ENCODE measurements around the gene DDAH2. TPM values are rescaled to one million over a fixed set of nuclear protein-coding genes. Genes with fewer than 3 reads are reported as not detected.
A peak's percentile ranks its signal among the peaks of the same experiment; 100 is the strongest.

Gene DDAH2
- total and polyA plus RNA-seq, 12 donors, result 35.2 to 117 (median 54.2) TPM

- TF ChIP-seq CTCF (IDR thresholded peaks at IDR 0.05), result peak in 4 of 9 donors; percentile 21 to 35 (median 28)
- Histone ChIP-seq H3K9me3 (no peaks in the 10 kb centered on the region), H3K4me3 (peak overlapping the region; percentile 42 to 68 (median 58)), H3K4me1 (peaks cover 5 to 27% (median 22%) of the 10 kb centered on the region in 9 donors), H3K27me3 (no peaks in the 10 kb centered on the region), H3K27ac (peak overlapping the region in 9 of 10 donors; percentile 34 to 84 (median 66)), H3K36me3 (peaks cover 0 to 25% (median 0%) of the 10 kb centered on the region in 9 donors)
- intact Hi-C loops (cut with DNase I), result loop anchor here in 9 of 10 donors (2.0 to 10.0 kb wide), 12 partner anchors 46 to 276 kb away; partner anchors contain the start of genes CFB (in 1 of the 9), CLIC1 (in 1 of the 9), DDAH2 (in 1 of the 9) and NELFE (in 1 of the 9)
- DNase-seq, result peak in 1 of 2 donors; percentile 55
- peak; percentile 50 to 87 (median 76) for ATAC-seq
- WGBS, 2 donors, result 0 to 1% methylated on average over 40 of the region's 40 CpGs
Measured at GRCh38 chr6:31681135-31681671, 47.9 kb downstream of the DDAH2 start.

- H3K9me3 ChIP-seq, result no peaks in the 10 kb centered on the region
- DNase-seq (peak; percentile 79 to 86), ATAC-seq (peak; percentile 84 to 94 (median 92))
- WGBS, 2 donors, result 12 to 13% methylated on average over 17 of the region's 17 CpGs
- H3K36me3 ChIP-seq, result peaks cover 0 to 19% (median 0%) of the 10 kb centered on the region in 9 donors
- H3K27me3 ChIP-seq, result no peaks in the 10 kb centered on the region
- peak within 1 kb of the TSS; percentile 42 to 68 (median 58) for H3K4me3 ChIP-seq
- H3K27ac ChIP-seq, result peak within 1 kb of the TSS in 9 of 10 donors; percentile 34 to 84 (median 66)
- TF ChIP-seq CTCF (IDR thresholded peaks at IDR 0.05), result peak; percentile 46 to 87 (median 78)
- intact Hi-C loops (cut with DNase I), result loop anchor here in 9 of 10 donors (1.0 to 10.0 kb wide), 13 partner anchors 47 to 277 kb away; partner anchors contain the start of genes CFB (in 1 of the 9), CLIC1 (in 1 of the 9), DDAH2 (in 1 of the 9) and NELFE (in 1 of the 9)
- H3K4me1 ChIP-seq, result peaks cover 5 to 27% (median 22%) of the 10 kb centered on the region in 9 donors
Measured at GRCh38 chr6:31680226-31681134, 48.6 kb downstream of the DDAH2 start, which contains the start of gene LY6G5C. Gene LY6G5C, minus strand, starts transcription at chr6:31681067. Its CDS starts 694 bp downstream, at chr6:31680373.

GRCh38 chr6:31677955-31678354 lies 51.1 kb downstream of the DDAH2 start:
- WGBS, 2 donors, result 78% methylated on average over 8 of the region's 8 CpGs

More at GRCh38 chr6:31677955-31678354, 51.1 kb downstream of the DDAH2 start:
- no peak for DNase-seq
- intact Hi-C loops (cut with DNase I), result loop anchor here in 3 of 10 donors (5.0 to 10.0 kb wide), 3 partner anchors 159 to 274 kb away; partner anchors contain the start of gene CFB (in 1 of the 3)
- ATAC-seq, result no peak
- Histone ChIP-seq H3K9me3 (no peaks in the 10 kb centered on the region), H3K27me3 (no peaks in the 10 kb centered on the region), H3K4me3 (no peak overlapping the region), H3K4me1 (peaks cover 5 to 22% (median 17%) of the 10 kb centered on the region in 9 donors), H3K36me3 (peaks cover 0 to 27% (median 4%) of the 10 kb centered on the region in 9 donors), H3K27ac (no peak overlapping the region)
- no peak for TF ChIP-seq CTCF (IDR thresholded peaks at IDR 0.05)

Small RNA genes lying within 50 kb of the gene (microRNA-seq; reads per million reads assigned to microRNA genes)
- 0 to 0.51 reads per million in 2 donors for gene MIR4646

Other genes starting within 250 kb of the DDAH2 start
Only the 30 nearest of the 42 such genes appear.
- under 1 TPM in 2 of 10 donors, not detected in 8; 0.15 to 0.86 TPM for gene LTA, start 157.0 kb downstream of the DDAH2 start, total RNA-seq
- gene LTA, start 157.0 kb downstream of the DDAH2 start, polyA plus RNA-seq, result under 1 TPM; 0.06 to 0.44 TPM
- 1 to 10 TPM in 2 of 10 donors, under 1 TPM in 7, not detected in 1; 0.33 to 3.0 (median 0.61) TPM for gene TNF, start 153.7 kb downstream of the DDAH2 start, total RNA-seq
- gene TNF, start 153.7 kb downstream of the DDAH2 start, polyA plus RNA-seq, result under 1 TPM; 0.16 to 0.51 TPM
- 1 to 10 TPM in 3 of 10 donors, under 1 TPM in 6, not detected in 1; 0.26 to 10.0 (median 0.67) TPM for gene LTB, start 146.9 kb downstream of the DDAH2 start, total RNA-seq
- under 1 TPM; 0.51 to 0.65 TPM for gene LTB, start 146.9 kb downstream of the DDAH2 start, polyA plus RNA-seq
- gene LST1, start 143.0 kb downstream of the DDAH2 start, total RNA-seq, result 10 to 100 TPM in 1 of 10 donors, 1 to 10 TPM in 9; 2.6 to 35.6 (median 3.9) TPM
- 1 to 10 TPM; 6.5 to 8.7 TPM for gene LST1, start 143.0 kb downstream of the DDAH2 start, polyA plus RNA-seq
- gene NCR3, start 136.3 kb downstream of the DDAH2 start, total RNA-seq, result 1 to 10 TPM in 1 of 10 donors, under 1 TPM in 2, not detected in 7; 0.31 to 1.0 (median 0.33) TPM
- gene NCR3, start 136.3 kb downstream of the DDAH2 start, polyA plus RNA-seq, result not detected
- gene AIF1, start 114.1 kb downstream of the DDAH2 start, total RNA-seq, result 10 to 100 TPM in 3 of 10 donors, 1 to 10 TPM in 7; 2.8 to 62.1 (median 6.2) TPM
- gene AIF1, start 114.1 kb downstream of the DDAH2 start, polyA plus RNA-seq, result 10 to 100 TPM; 18.2 to 20.2 TPM
- 100 to 1,000 TPM in 4 of 10 donors, 10 to 100 TPM in 6; 83.9 to 105 (median 98.9) TPM for gene PRRC2A, start 108.6 kb downstream of the DDAH2 start, total RNA-seq
- 100 to 1,000 TPM in 1 of 2 donors, 10 to 100 TPM in 1; 93.4 to 179 TPM for gene PRRC2A, start 108.6 kb downstream of the DDAH2 start, polyA plus RNA-seq
- gene BAG6, start 76.6 kb downstream of the DDAH2 start, total RNA-seq, result 100 to 1,000 TPM; 262 to 347 (median 300) TPM
- gene BAG6, start 76.6 kb downstream of the DDAH2 start, polyA plus RNA-seq, result 100 to 1,000 TPM; 311 to 522 TPM
- gene APOM, start 73.4 kb downstream of the DDAH2 start, total RNA-seq, result 1 to 10 TPM; 1.8 to 3.9 (median 2.5) TPM
- gene APOM, start 73.4 kb downstream of the DDAH2 start, polyA plus RNA-seq, result 1 to 10 TPM; 3.2 to 7.4 TPM
- gene C6orf47, start 68.5 kb downstream of the DDAH2 start, total RNA-seq, result 10 to 100 TPM; 15.9 to 23.3 (median 18.0) TPM
- gene C6orf47, start 68.5 kb downstream of the DDAH2 start, polyA plus RNA-seq, result 10 to 100 TPM; 18.5 to 22.2 TPM
- 10 to 100 TPM; 14.5 to 23.8 (median 18.3) TPM for gene GPANK1, start 64.3 kb downstream of the DDAH2 start, total RNA-seq
- 10 to 100 TPM; 15.4 to 17.8 TPM for gene GPANK1, start 64.3 kb downstream of the DDAH2 start, polyA plus RNA-seq
- 100 to 1,000 TPM; 101 to 153 (median 115) TPM for gene CSNK2B, start 63.2 kb downstream of the DDAH2 start, total RNA-seq
- 100 to 1,000 TPM; 109 to 199 TPM for gene CSNK2B, start 63.2 kb downstream of the DDAH2 start, polyA plus RNA-seq
- gene LY6G5B, start 59.3 kb downstream of the DDAH2 start, total RNA-seq, result 1 to 10 TPM; 2.4 to 6.7 (median 3.8) TPM
- 1 to 10 TPM; 3.6 to 7.3 TPM for gene LY6G5B, start 59.3 kb downstream of the DDAH2 start, polyA plus RNA-seq
- gene LY6G5C, start 48.2 kb downstream of the DDAH2 start, total RNA-seq, result 1 to 10 TPM; 1.2 to 3.5 (median 1.9) TPM
- 1 to 10 TPM; 2.0 to 2.6 TPM for gene LY6G5C, start 48.2 kb downstream of the DDAH2 start, polyA plus RNA-seq
- 10 to 100 TPM; 24.3 to 40.3 (median 28.7) TPM for gene ABHD16A, start 26.0 kb downstream of the DDAH2 start, total RNA-seq
- gene ABHD16A, start 26.0 kb downstream of the DDAH2 start, polyA plus RNA-seq, result 10 to 100 TPM; 28.0 to 45.2 TPM
- gene LY6G6F, start 22.4 kb downstream of the DDAH2 start, total RNA-seq, result not detected
- gene LY6G6F, start 22.4 kb downstream of the DDAH2 start, polyA plus RNA-seq, result not detected
- not detected for gene LY6G6D, start 14.0 kb downstream of the DDAH2 start, total RNA-seq
- not detected for gene LY6G6D, start 14.0 kb downstream of the DDAH2 start, polyA plus RNA-seq
- not detected for gene LY6G6C, start 7.6 kb downstream of the DDAH2 start, total RNA-seq
- not detected for gene LY6G6C, start 7.6 kb downstream of the DDAH2 start, polyA plus RNA-seq
- under 1 TPM in 7 of 10 donors, not detected in 3; 0.11 to 0.97 (median 0.27) TPM for gene MPIG6B, start 5.9 kb downstream of the DDAH2 start, total RNA-seq
- under 1 TPM; 0.13 to 0.37 TPM for gene MPIG6B, start 5.9 kb downstream of the DDAH2 start, polyA plus RNA-seq
- 100 to 1,000 TPM in 2 of 10 donors, 10 to 100 TPM in 8; 64.5 to 219 (median 87.9) TPM for gene CLIC1, start 7.2 kb upstream of the DDAH2 start, total RNA-seq
- gene CLIC1, start 7.2 kb upstream of the DDAH2 start, polyA plus RNA-seq, result 100 to 1,000 TPM in 1 of 2 donors, 10 to 100 TPM in 1; 51.1 to 400 TPM
- 1 to 10 TPM in 8 of 10 donors, under 1 TPM in 2; 0.89 to 4.3 (median 2.6) TPM for gene MSH5, start 10.7 kb upstream of the DDAH2 start, total RNA-seq
- gene MSH5, start 10.7 kb upstream of the DDAH2 start, polyA plus RNA-seq, result 1 to 10 TPM in 1 of 2 donors, under 1 TPM in 1; 0.97 to 6.1 TPM
- 1 to 10 TPM in 1 of 10 donors, under 1 TPM in 6, not detected in 3; 0.52 to 1.2 (median 0.72) TPM for gene SAPCD1, start 33.4 kb upstream of the DDAH2 start, total RNA-seq
- 1 to 10 TPM in 1 of 2 donors, under 1 TPM in 1; 0.36 to 1.9 TPM for gene SAPCD1, start 33.4 kb upstream of the DDAH2 start, polyA plus RNA-seq
- gene VWA7, start 48.0 kb upstream of the DDAH2 start, total RNA-seq, result 10 to 100 TPM in 9 of 10 donors, 1 to 10 TPM in 1; 10.0 to 28.3 (median 20.8) TPM
- gene VWA7, start 48.0 kb upstream of the DDAH2 start, polyA plus RNA-seq, result 1 to 10 TPM; 2.2 to 6.6 TPM
- gene VARS1, start 66.5 kb upstream of the DDAH2 start, total RNA-seq, result 10 to 100 TPM; 22.4 to 43.4 (median 29.5) TPM
- 10 to 100 TPM; 26.5 to 44.0 TPM for gene VARS1, start 66.5 kb upstream of the DDAH2 start, polyA plus RNA-seq
- 10 to 100 TPM; 18.9 to 27.6 (median 23.0) TPM for gene LSM2, start 77.7 kb upstream of the DDAH2 start, total RNA-seq
- gene LSM2, start 77.7 kb upstream of the DDAH2 start, polyA plus RNA-seq, result 10 to 100 TPM; 17.5 to 52.0 TPM
- 1 to 10 TPM; 1.1 to 2.9 (median 1.9) TPM for gene HSPA1L, start 86.0 kb upstream of the DDAH2 start, total RNA-seq
- gene HSPA1L, start 86.0 kb upstream of the DDAH2 start, polyA plus RNA-seq, result 1 to 10 TPM in 1 of 2 donors, under 1 TPM in 1; 0.80 to 1.4 TPM
- 100 to 1,000 TPM; 202 to 679 (median 259) TPM for gene HSPA1A, start 86.2 kb upstream of the DDAH2 start, total RNA-seq
- 100 to 1,000 TPM; 113 to 166 TPM for gene HSPA1A, start 86.2 kb upstream of the DDAH2 start, polyA plus RNA-seq
- gene HSPA1B, start 98.4 kb upstream of the DDAH2 start, total RNA-seq, result 100 to 1,000 TPM; 126 to 258 (median 169) TPM
- 100 to 1,000 TPM in 1 of 2 donors, 10 to 100 TPM in 1; 16.9 to 122 TPM for gene HSPA1B, start 98.4 kb upstream of the DDAH2 start, polyA plus RNA-seq
- 10 to 100 TPM; 18.1 to 32.4 (median 22.3) TPM for gene NEU1, start 133.5 kb upstream of the DDAH2 start, total RNA-seq
- 10 to 100 TPM; 15.7 to 48.0 TPM for gene NEU1, start 133.5 kb upstream of the DDAH2 start, polyA plus RNA-seq
- gene SLC44A4, start 149.7 kb upstream of the DDAH2 start, total RNA-seq, result under 1 TPM in 2 of 10 donors, not detected in 8; 0.14 to 0.24 TPM
- gene SLC44A4, start 149.7 kb upstream of the DDAH2 start, polyA plus RNA-seq, result under 1 TPM in 1 of 2 donors, not detected in 1; 0.03 TPM

All from heart right ventricle (tissue), 16 donors.